ENCODE data around the gene PUDP. TPM values are rescaled to one million over a fixed set of nuclear protein-coding genes. Genes with fewer than 3 reads are reported as not detected.

PUDP gene
- total RNA-seq, 2 donors from 2014 or later = 3.4 to 12.7 TPM

GRCh38 chrX:7143076-7143475, 4.9 kb downstream of the PUDP start:
- H3K36me3 ChIP-seq = no peaks in the 10 kb centered on the region
- DNase-seq (ENCODE audit: low spot score) (no peak), ATAC-seq (ENCODE audit: insufficient number of reproducible peaks, low FRiP score, low read depth) (no peak)
- H3K27me3 ChIP-seq (replicated peaks; ENCODE audit: insufficient read depth) = no peaks in the 10 kb centered on the region
- H3K27ac ChIP-seq = no peak overlapping the region
- no peak overlapping the region for H3K4me3 ChIP-seq
- TF ChIP-seq CTCF (IDR thresholded peaks at IDR 0.05) = no peak
- no peaks in the 10 kb centered on the region for H3K9me3 ChIP-seq
- H3K4me1 ChIP-seq (ENCODE audit: control insufficient read depth in 1 of 2, low read depth in 2 of 2) = no peaks in the 10 kb centered on the region

GRCh38 chrX:7139202-7140081, 8.5 kb downstream of the PUDP start:
- no peak overlapping the region for H3K27ac ChIP-seq
- no peaks in the 10 kb centered on the region for H3K27me3 ChIP-seq (replicated peaks; ENCODE audit: insufficient read depth)
- H3K4me1 ChIP-seq (ENCODE audit: control insufficient read depth in 1 of 2, low read depth in 2 of 2) = no peaks in the 10 kb centered on the region
- ATAC-seq (ENCODE audit: insufficient number of reproducible peaks, low FRiP score, low read depth) (no peak), DNase-seq (ENCODE audit: low spot score) (no peak)
- TF ChIP-seq CTCF (IDR thresholded peaks at IDR 0.05) = no peak
- no peak overlapping the region for H3K4me3 ChIP-seq
- no peaks in the 10 kb centered on the region for H3K9me3 ChIP-seq
- no peaks in the 10 kb centered on the region for H3K36me3 ChIP-seq

- H3K27me3 ChIP-seq (replicated peaks; ENCODE audit: insufficient read depth) = no peaks in the 10 kb centered on the region
- H3K4me3 ChIP-seq = no peak overlapping the region
- no peak overlapping the region for H3K27ac ChIP-seq
- no peak for TF ChIP-seq CTCF (IDR thresholded peaks at IDR 0.05)
- H3K36me3 ChIP-seq = no peaks in the 10 kb centered on the region
- DNase-seq (ENCODE audit: low spot score) (no peak), ATAC-seq (ENCODE audit: insufficient number of reproducible peaks, low FRiP score, low read depth) (no peak)
- no peaks in the 10 kb centered on the region for H3K9me3 ChIP-seq
- no peaks in the 10 kb centered on the region for H3K4me1 ChIP-seq (ENCODE audit: control insufficient read depth in 1 of 2, low read depth in 2 of 2)
Measured at GRCh38 chrX:7134981-7135380, 13.0 kb downstream of the PUDP start.

GRCh38 chrX:7133050-7133440, 14.9 kb downstream of the PUDP start:
- no peaks in the 10 kb centered on the region for H3K9me3 ChIP-seq
- H3K4me1 ChIP-seq (ENCODE audit: control insufficient read depth in 1 of 2, low read depth in 2 of 2) = no peaks in the 10 kb centered on the region
- no peaks in the 10 kb centered on the region for H3K27me3 ChIP-seq (replicated peaks; ENCODE audit: insufficient read depth)
- H3K4me3 ChIP-seq = no peak overlapping the region
- no peak for TF ChIP-seq CTCF (IDR thresholded peaks at IDR 0.05)
- no peak for ATAC-seq (ENCODE audit: insufficient number of reproducible peaks, low FRiP score, low read depth)
- no peak overlapping the region for H3K27ac ChIP-seq
- no peak for DNase-seq (ENCODE audit: low spot score)
- no peaks in the 10 kb centered on the region for H3K36me3 ChIP-seq

GRCh38 chrX:7132335-7133049, 15.5 kb downstream of the PUDP start:
- no peaks in the 10 kb centered on the region for H3K27me3 ChIP-seq (replicated peaks; ENCODE audit: insufficient read depth)
- H3K4me3 ChIP-seq = no peak overlapping the region
- H3K4me1 ChIP-seq (ENCODE audit: control insufficient read depth in 1 of 2, low read depth in 2 of 2) = no peaks in the 10 kb centered on the region
- DNase-seq (ENCODE audit: low spot score) = no peak
- TF ChIP-seq CTCF (IDR thresholded peaks at IDR 0.05) = no peak
- H3K9me3 ChIP-seq = no peaks in the 10 kb centered on the region
- H3K36me3 ChIP-seq = no peaks in the 10 kb centered on the region
- H3K27ac ChIP-seq = no peak overlapping the region
- no peak for ATAC-seq (ENCODE audit: insufficient number of reproducible peaks, low FRiP score, low read depth)

Data from thoracic aorta (tissue), 2 donors.